ENCODE data around the gene SHQ1.

SHQ1 gene

GRCh38 chr3:72810063-72810462, 38.2 kb downstream of the SHQ1 start:
- H3K36me3 ChIP-seq: peaks cover 3 to 8% (median 5%) of the 10 kb centered on the region in 3 donors
- H3K27ac ChIP-seq: no peak overlapping the region
- TF ChIP-seq, protein P1, sequence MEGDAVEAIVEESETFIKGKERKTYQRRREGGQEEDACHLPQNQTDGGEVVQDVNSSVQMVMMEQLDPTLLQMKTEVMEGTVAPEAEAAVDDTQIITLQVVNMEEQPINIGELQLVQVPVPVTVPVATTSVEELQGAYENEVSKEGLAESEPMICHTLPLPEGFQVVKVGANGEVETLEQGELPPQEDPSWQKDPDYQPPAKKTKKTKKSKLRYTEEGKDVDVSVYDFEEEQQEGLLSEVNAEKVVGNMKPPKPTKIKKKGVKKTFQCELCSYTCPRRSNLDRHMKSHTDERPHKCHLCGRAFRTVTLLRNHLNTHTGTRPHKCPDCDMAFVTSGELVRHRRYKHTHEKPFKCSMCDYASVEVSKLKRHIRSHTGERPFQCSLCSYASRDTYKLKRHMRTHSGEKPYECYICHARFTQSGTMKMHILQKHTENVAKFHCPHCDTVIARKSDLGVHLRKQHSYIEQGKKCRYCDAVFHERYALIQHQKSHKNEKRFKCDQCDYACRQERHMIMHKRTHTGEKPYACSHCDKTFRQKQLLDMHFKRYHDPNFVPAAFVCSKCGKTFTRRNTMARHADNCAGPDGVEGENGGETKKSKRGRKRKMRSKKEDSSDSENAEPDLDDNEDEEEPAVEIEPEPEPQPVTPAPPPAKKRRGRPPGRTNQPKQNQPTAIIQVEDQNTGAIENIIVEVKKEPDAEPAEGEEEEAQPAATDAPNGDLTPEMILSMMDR (IDR thresholded peaks at IDR 0.05): no peak
- intact Hi-C loops (cut with DNase I; ENCODE audit: low total_unique reads): no loop called here
- DNase-seq: no peak
- H3K27me3 ChIP-seq: no peaks in the 10 kb centered on the region
- peaks cover 0 to 4% (median 0%) of the 10 kb centered on the region in 4 donors for H3K4me1 ChIP-seq
- H3K9me3 ChIP-seq: no peaks in the 10 kb centered on the region
- no peak overlapping the region for H3K4me3 ChIP-seq

GRCh38 chr3:72804361-72804760, 43.9 kb downstream of the SHQ1 start:
- intact Hi-C loops (cut with DNase I; ENCODE audit: low total_unique reads): no loop called here
- no peaks in the 10 kb centered on the region for H3K27me3 ChIP-seq
- no peak overlapping the region for H3K27ac ChIP-seq
- H3K4me1 ChIP-seq: peaks cover 0 to 4% (median 0%) of the 10 kb centered on the region in 4 donors
- TF ChIP-seq, protein P1 (IDR thresholded peaks at IDR 0.05): no peak
- no peaks in the 10 kb centered on the region for H3K36me3 ChIP-seq
- no peak overlapping the region for H3K4me3 ChIP-seq
- no peak for DNase-seq
- H3K9me3 ChIP-seq: no peaks in the 10 kb centered on the region

GRCh38 chr3:72803573-72803972, 44.7 kb downstream of the SHQ1 start:
- no peak for DNase-seq
- peaks cover 0 to 4% (median 0%) of the 10 kb centered on the region in 4 donors for H3K4me1 ChIP-seq
- no peaks in the 10 kb centered on the region for H3K27me3 ChIP-seq
- no peaks in the 10 kb centered on the region for H3K9me3 ChIP-seq
- no peak overlapping the region for H3K27ac ChIP-seq
- TF ChIP-seq, protein P1 (IDR thresholded peaks at IDR 0.05): no peak
- H3K4me3 ChIP-seq: no peak overlapping the region
- intact Hi-C loops (cut with DNase I; ENCODE audit: low total_unique reads): no loop called here
- no peaks in the 10 kb centered on the region for H3K36me3 ChIP-seq

- Histone ChIP-seq H3K4me1 (peaks cover 0 to 7% (median 0%) of the 10 kb centered on the region in 4 donors), H3K4me3 (no peak overlapping the region), H3K9me3 (no peaks in the 10 kb centered on the region), H3K27ac (no peak overlapping the region), H3K27me3 (no peaks in the 10 kb centered on the region), H3K36me3 (no peaks in the 10 kb centered on the region)
- no peak for DNase-seq
- TF ChIP-seq, protein P1 (IDR thresholded peaks at IDR 0.05): no peak
- intact Hi-C loops (cut with DNase I; ENCODE audit: low total_unique reads): no loop called here
These were observed 46.2 kb downstream of the SHQ1 start for GRCh38 chr3:72802001-72802400.

DNA sequence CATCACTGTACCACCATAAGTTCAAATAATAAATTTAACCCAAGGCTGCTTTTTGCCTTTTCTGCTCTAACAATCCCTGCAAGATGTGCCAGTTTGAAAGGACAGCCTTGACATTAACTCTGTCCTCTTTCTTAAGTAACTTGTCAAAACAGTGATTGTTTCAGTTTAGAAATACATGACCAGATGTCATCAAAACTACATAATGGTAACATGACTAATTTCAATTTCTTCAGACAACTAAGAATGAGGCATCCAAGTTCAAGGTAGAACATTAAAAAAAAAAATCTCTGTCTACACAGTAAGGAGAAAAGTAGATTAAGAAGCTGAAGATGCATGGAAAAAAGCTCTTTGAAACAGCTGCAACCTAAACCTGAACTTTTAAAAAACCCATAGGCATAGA, 47.4 kb downstream of the SHQ1 start:
- Histone ChIP-seq H3K9me3 (no peaks in the 10 kb centered on the region), H3K36me3 (no peaks in the 10 kb centered on the region), H3K4me1 (peaks cover 0 to 3% (median 0%) of the 10 kb centered on the region in 4 donors), H3K4me3 (no peak overlapping the region), H3K27ac (no peak overlapping the region), H3K27me3 (no peaks in the 10 kb centered on the region)
- intact Hi-C loops (cut with DNase I; ENCODE audit: low total_unique reads): no loop called here
- TF ChIP-seq, protein P1 (IDR thresholded peaks at IDR 0.05): no peak
- DNase-seq: no peak
